Neural cell (in vitro differentiated cells): ENCODE data around the gene PRAC1.

Source experiments
- CTCF ChIP-seq: fragments of 450-650 bp; IDR thresholded peaks from 2 replicates; pipeline ENCODE4 v1.5.1; 2014; ENCODE audit warnings: antibody characterized with exemption, mild to moderate bottlenecking, moderate library complexity; ENCODE audit not compliant: poor library complexity, severe bottlenecking
- POLR2AphosphoS5 ChIP-seq: IDR thresholded peaks from 2 replicates; pipeline ENCODE4 v1.6.1; 2012
- SMC3 ChIP-seq: fragments of 450-650 bp; conservative IDR thresholded peaks from 2 replicates; pipeline ENCODE4 v1.6.1; 2014; ENCODE audit warnings: antibody characterized with exemption, mild to moderate bottlenecking, moderate library complexity; ENCODE audit not compliant: poor library complexity

- TF ChIP-seq CTCF (no peak), POLR2AphosphoS5 (no peak), SMC3 (no peak)
Observed at GRCh38 chr17:48737330-48738043, 15.2 kb upstream of the PRAC1 start.
